ENCODE data around the gene ZNF672. TPM values are rescaled to one million over a fixed set of nuclear protein-coding genes. Genes with fewer than 3 reads are reported as not detected.

ZNF672 gene
- total and polyA plus RNA-seq, 2 of the 4 experiments (the other 2 are of a cell fraction), result 6.6 to 12.6 TPM

DNA sequence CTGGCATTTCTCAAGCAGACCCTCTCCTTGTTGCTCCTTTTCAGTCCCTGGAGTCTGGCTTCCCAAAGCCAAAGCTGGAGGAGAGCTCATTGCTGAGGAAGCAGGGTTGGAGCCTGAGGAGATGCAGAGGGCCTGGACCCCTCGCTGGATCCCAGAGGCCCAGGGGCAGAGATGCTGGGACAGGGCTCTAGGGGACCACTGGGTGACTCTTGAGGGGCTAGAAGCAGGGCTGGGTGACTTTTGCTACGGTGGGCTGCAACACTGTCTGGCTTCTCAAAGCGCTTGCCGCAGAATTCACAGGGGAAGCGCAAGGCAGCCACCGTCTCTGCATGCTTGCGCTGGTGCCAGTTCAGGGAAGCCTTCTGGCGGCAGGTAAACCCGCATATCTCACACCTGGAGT lies 12.1 kb downstream of the ZNF672 start:
- Histone ChIP-seq H2AK9ac (replicated peaks; ENCODE audit: low read depth, low read length, poor library complexity) (no peak overlapping the region), H2BK20ac (ENCODE audit: low read depth, low read length) (no peak overlapping the region), H4K5ac (ENCODE audit: low read depth, low read length) (no peak overlapping the region), H3K79me1 (ENCODE audit: low read depth in 1 of 2, low read length in 2 of 2) (peaks cover 11 to 17% of the 10 kb centered on the region in 2 experiments), H3K9me3 (ENCODE audit: control insufficient read depth, insufficient read depth, low read length) (no peaks in the 10 kb centered on the region), H2BK120ac (ENCODE audit: low read depth, low read length) (no peak overlapping the region), H3K9ac (ENCODE audit: low read depth, low read length) (no peak overlapping the region), H2AFZ (replicated peaks; ENCODE audit: low read length, poor library complexity) (no peak overlapping the region), H3K27ac (ENCODE audit: insufficient read depth, low read length) (no peak overlapping the region), H3K9me1 (ENCODE audit: insufficient read depth, low read length) (peaks cover 11% of the 10 kb centered on the region; the same call in 1 of the 2 replicates), H4K20me1 (ENCODE audit: insufficient read depth, low read length) (no peaks in the 10 kb centered on the region; the same call in 1 of the 2 replicates), H4K91ac (ENCODE audit: insufficient read depth, low read depth, low read length) (no peak overlapping the region), H4K8ac (ENCODE audit: low read depth in 2 of 2, low read length in 2 of 2) (no peak overlapping the region), H3K4me2 (ENCODE audit: low read depth, low read length) (no peak overlapping the region), H2BK5ac (ENCODE audit: low read depth, low read length, poor library complexity, severe bottlenecking) (no peak overlapping the region), H3K4ac (ENCODE audit: low read depth, low read length) (no peak overlapping the region), H2AK5ac (ENCODE audit: low read depth, low read length) (no peak overlapping the region), H3K23ac (ENCODE audit: low read depth, low read length) (no peak overlapping the region), H3K27me3 (ENCODE audit: control insufficient read depth, insufficient read depth, low read length) (no peaks in the 10 kb centered on the region), H3K56ac (ENCODE audit: extremely low read depth, insufficient read depth, low read length) (no peak overlapping the region), H3K4me3 (ENCODE audit: insufficient read depth, low read depth, low read length) (no peak overlapping the region), H2BK15ac (ENCODE audit: low read depth, low read length) (no peak overlapping the region), H3K18ac (ENCODE audit: low read depth, low read length) (no peak overlapping the region), H3K4me1 (ENCODE audit: control insufficient read depth, insufficient read depth, low read length) (no peaks in the 10 kb centered on the region), H3K36me3 (ENCODE audit: control insufficient read depth, insufficient read depth, low read length) (peaks cover 63% of the 10 kb centered on the region), H3K14ac (replicated peaks; ENCODE audit: low read depth, low read length) (no peak overlapping the region)
- TF ChIP-seq SMC3 (IDR thresholded peaks at IDR 0.05; ENCODE audit: low read depth, low read length) (no peak), POLR2A (IDR thresholded peaks at IDR 0.05; ENCODE audit: low read depth, low read length) (no peak), CEBPB (IDR thresholded peaks at IDR 0.05; ENCODE audit: low read depth, low read length) (no peak), CHD1 (IDR thresholded peaks at IDR 0.05; ENCODE audit: low read depth, low read length) (no peak)
- TF ChIP-seq, protein P1, sequence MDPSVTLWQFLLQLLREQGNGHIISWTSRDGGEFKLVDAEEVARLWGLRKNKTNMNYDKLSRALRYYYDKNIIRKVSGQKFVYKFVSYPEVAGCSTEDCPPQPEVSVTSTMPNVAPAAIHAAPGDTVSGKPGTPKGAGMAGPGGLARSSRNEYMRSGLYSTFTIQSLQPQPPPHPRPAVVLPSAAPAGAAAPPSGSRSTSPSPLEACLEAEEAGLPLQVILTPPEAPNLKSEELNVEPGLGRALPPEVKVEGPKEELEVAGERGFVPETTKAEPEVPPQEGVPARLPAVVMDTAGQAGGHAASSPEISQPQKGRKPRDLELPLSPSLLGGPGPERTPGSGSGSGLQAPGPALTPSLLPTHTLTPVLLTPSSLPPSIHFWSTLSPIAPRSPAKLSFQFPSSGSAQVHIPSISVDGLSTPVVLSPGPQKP (IDR thresholded peaks at IDR 0.05; ENCODE audit: borderline replicate concordance, low read depth, low read length), result no peak
- WGBS, 2 experiments (ENCODE audit: extremely low coverage in 2 of 2, insufficient read length in 1 of 2), result 92% methylated on average over 6 of the region's 9 CpGs; no CpG with 5 or more reads in 1 of the 2 experiments
- in situ Hi-C loops (cut with MboI; ENCODE audit: low sequenced_read_pairs) (no loop called here), intact Hi-C loops (cut with micrococcal nuclease) (no loop called here), dilution Hi-C loops (cut with HindIII; ENCODE audit: low sequenced_read_pairs, unreplicated experiment) (no loop called here)
- ChIA-PET CTCF (no interaction called here), POLR2A (ENCODE audit: unreplicated experiment) (no interaction called here)
- no TSS peak for BruUV-seq (replicated peaks)
- DNase-seq (no peak), ATAC-seq (ENCODE audit: low read depth) (no peak)

Data from IMR-90 (cell line).